C4-2B (cell line): Measurements from ENCODE around the gene POU4F1.

Experiments
- CTCF ChIP-seq: fragments of 450-650 bp; conservative IDR thresholded peaks from 2 replicates; pipeline ENCODE4 v1.5.1; 2017; ENCODE audit warnings: mild to moderate bottlenecking
- ZFX ChIP-seq: fragments of 450-650 bp; IDR thresholded peaks from 2 replicates; pipeline ENCODE4 v1.6.1; 2017

- no peak for TF ChIP-seq CTCF
- no peak for TF ChIP-seq ZFX
These were observed 36.7 kb downstream of the POU4F1 start for GRCh38 chr13:78566631-78567030.
